Keratinocyte (primary cell): ENCODE data around the gene ADIG. TPM values are rescaled to one million over a fixed set of nuclear protein-coding genes. Genes with fewer than 3 reads are reported as not detected.

ENCODE experiments used
- DNase-seq: peaks from one replicate; pipeline ENCODE4 v3.0.0-alpha.2; 2011; ENCODE audit warnings: low read depth, missing footprints, low spot score
- FAIRE-seq: peaks from 2 replicates; lab custom pipeline; 2011; peaks lifted over from hg19 to GRCh38; lab: Jason Lieb, UNC
- H2AFZ ChIP-seq: 2 replicates; pipeline ENCODE4 v1.6.0; 2012; ENCODE audit warnings: low read length, control low read depth, inconsistent platforms; ENCODE audit not compliant: control insufficient read depth
- H3K27ac ChIP-seq: 2 replicates; pipeline ENCODE4 v1.5.1; 2011; ENCODE audit warnings: low read length; ENCODE audit not compliant: control insufficient read depth, insufficient read depth
- H3K27me3 ChIP-seq: 3 replicates; pipeline ENCODE4 v1.6.0; 2011; ENCODE audit warnings: low read length; ENCODE audit not compliant: control insufficient read depth, insufficient read depth; ENCODE audit errors: extremely low read depth
- H3K36me3 ChIP-seq, 2 experiments: 2 replicates in 1 of 2; 3 replicates in 1 of 2; pipeline ENCODE4 v1.5.1; 2011; ENCODE audit warnings: low read length in 2 of 2, mild to moderate bottlenecking in 1 of 2; ENCODE audit not compliant: control insufficient read depth in 2 of 2, insufficient read depth in 2 of 2; ENCODE audit errors: extremely low read depth in 1 of 2
- H3K4me1 ChIP-seq: 3 replicates; pipeline ENCODE4 v1.5.1; 2011; ENCODE audit warnings: low read length; ENCODE audit not compliant: control insufficient read depth, insufficient read depth; ENCODE audit errors: extremely low read depth
- H3K4me2 ChIP-seq: 3 replicates; pipeline ENCODE4 v1.6.0; 2011; ENCODE audit warnings: low read depth, low read length; ENCODE audit not compliant: control insufficient read depth, insufficient read depth; ENCODE audit errors: extremely low read depth
- H3K4me3 ChIP-seq, 3 experiments: fragments of 200-600 bp in 1 of 3; sonication (generic) in 1 of 3; 2 replicates in 2 of 3; 3 replicates in 1 of 3; pipeline ENCODE4 v1.5.1; 2011 to 2016; ENCODE audit warnings: low read length in 3 of 3, mild to moderate bottlenecking in 3 of 3, control low read depth in 2 of 3, inconsistent platforms in 1 of 3, low read depth in 1 of 3, mixed read lengths in 1 of 3, mixed run types in 1 of 3, moderate library complexity in 1 of 3; ENCODE audit not compliant: control insufficient read depth in 2 of 3, insufficient read depth in 2 of 3; ENCODE audit errors: extremely low read depth in 1 of 3
- H3K79me2 ChIP-seq: 2 replicates; pipeline ENCODE4 v1.6.0; 2012; ENCODE audit warnings: low read length; ENCODE audit not compliant: control insufficient read depth, insufficient read depth
- H3K9ac ChIP-seq: 3 replicates; pipeline ENCODE4 v1.6.0; 2011; ENCODE audit warnings: low read length; ENCODE audit not compliant: control insufficient read depth, insufficient read depth; ENCODE audit errors: extremely low read depth
- H3K9me1 ChIP-seq: 3 replicates; pipeline ENCODE4 v1.6.0; 2011; ENCODE audit warnings: low read length; ENCODE audit not compliant: control insufficient read depth, insufficient read depth; ENCODE audit errors: extremely low read depth
- H3K9me3 ChIP-seq: 2 replicates; pipeline ENCODE4 v1.5.1; 2012; ENCODE audit warnings: low read depth, low read length; ENCODE audit not compliant: control insufficient read depth
- H4K20me1 ChIP-seq: 3 replicates; pipeline ENCODE4 v1.6.0; 2011; ENCODE audit warnings: low read length; ENCODE audit not compliant: control insufficient read depth, insufficient read depth; ENCODE audit errors: extremely low read depth
- EZH2 ChIP-seq: IDR thresholded peaks from one replicate; pipeline ENCODE4 v1.6.1; 2012; ENCODE audit warnings: inconsistent platforms, mild to moderate bottlenecking, low read length, moderate library complexity
- dilution Hi-C: fragments of 300-500 bp; cut with MboI; formaldehyde crosslinking; loops from one replicate; pipeline ENCODE4 v1.7.0; 2020; ENCODE audit warnings: low sequenced_read_pairs; ENCODE audit not compliant: extremely low pct_ligation_motif_present
- polyA plus RNA-seq, 5 experiments: library from polyadenylated mRNA; depleted of rRNA in 3 of 5; stranded (reverse) in 3 of 5; stranded (forward) in 1 of 5; unstranded in 1 of 5; fragments of >200 nt; gene quantifications; 1 replicate in 1 of 5; 2 replicates in 3 of 5; 3 replicates in 1 of 5; pipeline versions ENCODE4 v1.2.1 to v1.2.3, GENCODE V29; 2011 to 2012; ENCODE audit warnings: missing spikeins in 2 of 5, low read depth in 1 of 5, low replicate concordance in 1 of 5
- TF ChIP-seq, protein P1 (sequence below), 3 experiments: IDR thresholded peaks in 1 of 3; conservative IDR thresholded peaks in 1 of 3; optimal IDR thresholded peaks in 1 of 3; 2 replicates in 2 of 3; 3 replicates in 1 of 3; pipeline versions ENCODE3 to v1.5.1; 2011; ENCODE audit warnings: low read length in 3 of 3, mild to moderate bottlenecking in 3 of 3, moderate library complexity in 2 of 3, control low read depth in 1 of 3, inconsistent platforms in 1 of 3; ENCODE audit not compliant: insufficient read depth in 2 of 3; ENCODE audit errors: extremely low read depth in 1 of 3

The ADIG gene
- polyA plus RNA-seq, 1 donor (not counting 4 experiments of a cell fraction or from before 2014, with no cell fraction given) = not detected

DNA sequence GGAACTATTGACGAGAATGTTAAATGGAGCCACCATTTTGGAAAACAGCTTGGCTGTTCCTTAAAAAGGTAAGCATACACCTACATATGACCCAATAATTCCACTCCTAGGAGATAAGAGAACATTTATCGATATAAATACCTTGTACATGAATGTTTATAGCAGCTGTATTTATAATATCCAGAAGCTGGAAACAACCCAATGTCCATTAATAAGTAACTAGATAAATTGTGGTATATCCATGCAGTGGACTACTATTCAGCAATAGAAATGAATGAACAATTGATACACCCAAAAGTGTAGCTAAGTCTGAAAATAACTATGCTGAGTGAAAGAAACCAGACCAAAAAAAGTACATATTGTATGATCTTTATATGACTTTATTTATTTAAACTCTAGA is 42.2 kb upstream of the ADIG start:
- H4K20me1 ChIP-seq = no peaks in the 10 kb centered on the region
- no peak for TF ChIP-seq EZH2
- TF ChIP-seq, protein P1, sequence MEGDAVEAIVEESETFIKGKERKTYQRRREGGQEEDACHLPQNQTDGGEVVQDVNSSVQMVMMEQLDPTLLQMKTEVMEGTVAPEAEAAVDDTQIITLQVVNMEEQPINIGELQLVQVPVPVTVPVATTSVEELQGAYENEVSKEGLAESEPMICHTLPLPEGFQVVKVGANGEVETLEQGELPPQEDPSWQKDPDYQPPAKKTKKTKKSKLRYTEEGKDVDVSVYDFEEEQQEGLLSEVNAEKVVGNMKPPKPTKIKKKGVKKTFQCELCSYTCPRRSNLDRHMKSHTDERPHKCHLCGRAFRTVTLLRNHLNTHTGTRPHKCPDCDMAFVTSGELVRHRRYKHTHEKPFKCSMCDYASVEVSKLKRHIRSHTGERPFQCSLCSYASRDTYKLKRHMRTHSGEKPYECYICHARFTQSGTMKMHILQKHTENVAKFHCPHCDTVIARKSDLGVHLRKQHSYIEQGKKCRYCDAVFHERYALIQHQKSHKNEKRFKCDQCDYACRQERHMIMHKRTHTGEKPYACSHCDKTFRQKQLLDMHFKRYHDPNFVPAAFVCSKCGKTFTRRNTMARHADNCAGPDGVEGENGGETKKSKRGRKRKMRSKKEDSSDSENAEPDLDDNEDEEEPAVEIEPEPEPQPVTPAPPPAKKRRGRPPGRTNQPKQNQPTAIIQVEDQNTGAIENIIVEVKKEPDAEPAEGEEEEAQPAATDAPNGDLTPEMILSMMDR (optimal IDR thresholded peaks at IDR 0.05 in 1 of 3, IDR thresholded peaks at IDR 0.05 in 1 of 3, conservative IDR thresholded peaks at IDR 0.05 in 1 of 3; ENCODE audit: extremely low read depth in 1 of 3, insufficient read depth in 2 of 3, low read length in 3 of 3) = no peak
- DNase-seq (no peak), FAIRE-seq (no peak)
- H3K9me1 ChIP-seq = peaks cover 2% of the 10 kb centered on the region
- no peak overlapping the region for H3K27ac ChIP-seq
- no peaks in the 10 kb centered on the region for H3K9me3 ChIP-seq
- no peaks in the 10 kb centered on the region for H3K79me2 ChIP-seq
- H3K4me3 ChIP-seq = no peak overlapping the region
- H3K4me1 ChIP-seq = peaks cover 20% of the 10 kb centered on the region
- no peak overlapping the region for H3K4me2 ChIP-seq
- H3K9ac ChIP-seq = no peak overlapping the region
- no peaks in the 10 kb centered on the region for H3K27me3 ChIP-seq
- peaks cover 14 to 28% of the 10 kb centered on the region in 2 experiments for H3K36me3 ChIP-seq
- H2AFZ ChIP-seq = no peak overlapping the region
- dilution Hi-C loops = no loop called here

GRCh38 chr20:38543014-38543906 is 37.7 kb upstream of the ADIG start:
- Histone ChIP-seq H3K79me2 (no peaks in the 10 kb centered on the region), H3K27ac (no peak overlapping the region), H4K20me1 (no peaks in the 10 kb centered on the region), H3K4me2 (no peak overlapping the region), H2AFZ (no peak overlapping the region), H3K36me3 (peaks cover 14 to 23% of the 10 kb centered on the region in 2 experiments), H3K27me3 (no peaks in the 10 kb centered on the region), H3K9me3 (no peaks in the 10 kb centered on the region), H3K4me3 (no peak overlapping the region), H3K9me1 (no peaks in the 10 kb centered on the region), H3K9ac (no peak overlapping the region), H3K4me1 (no peaks in the 10 kb centered on the region)
- FAIRE-seq (no peak), DNase-seq (no peak)
- no peak for TF ChIP-seq EZH2
- TF ChIP-seq, protein P1 (optimal IDR thresholded peaks at IDR 0.05 in 1 of 3, IDR thresholded peaks at IDR 0.05 in 1 of 3, conservative IDR thresholded peaks at IDR 0.05 in 1 of 3; ENCODE audit: extremely low read depth in 1 of 3, insufficient read depth in 2 of 3, low read length in 3 of 3) = no peak
- dilution Hi-C loops = no loop called here
